K562 (cell line): Measurements from ENCODE around the gene ALG10. TPM values are rescaled to one million over a fixed set of nuclear protein-coding genes. Genes with fewer than 3 reads are reported as not detected.

Experiments
- ELF2 ChIP-seq: fragments of 250-450 bp; sonication (Bioruptor Pico); IDR thresholded peaks from 2 replicates; pipeline ENCODE4 v1.5.0; 2021; ENCODE audit warnings: mild to moderate bottlenecking
- MYNN ChIP-seq, 2 experiments: sonication (generic); formaldehyde crosslinking in 1 of 2; IDR thresholded peaks; 2 replicates each; pipeline versions ENCODE4 v1.5.0 to v1.6.1; 2016 to 2020; ENCODE audit warnings: antibody characterized with exemption in 1 of 2, missing genetic modification reagents in 1 of 2
- POLR2AphosphoS2 ChIP-seq: IDR thresholded peaks from 2 replicates; pipeline ENCODE4 v1.6.1; 2012; ENCODE audit warnings: low read length, improper control_type of control experiment
- RBBP5 ChIP-seq: fragments of 200-600 bp; sonication (generic); IDR thresholded peaks from 2 replicates; pipeline ENCODE4 v1.6.1; 2012; ENCODE audit warnings: borderline replicate concordance, mild to moderate bottlenecking, low read length, control low read depth, inconsistent platforms; ENCODE audit not compliant: insufficient read depth, poor library complexity, severe bottlenecking
- STAG1 ChIP-seq: sonication (generic); formaldehyde crosslinking; IDR thresholded peaks from 2 replicates; pipeline ENCODE4 v1.5.0; 2020; ENCODE audit warnings: missing genetic modification reagents, borderline replicate concordance
- ZNF699 ChIP-seq: fragments of 250-450 bp; sonication (Bioruptor Pico); IDR thresholded peaks from 2 replicates; pipeline ENCODE4 v1.8.0; 2021; ENCODE audit warnings: mild to moderate bottlenecking, moderate library complexity; ENCODE audit not compliant: insufficient replicate concordance
- polyA plus RNA-seq, 8 experiments: library from polyadenylated mRNA; depleted of rRNA in 4 of 8; stranded (reverse) in 5 of 8; unstranded in 3 of 8; fragments of >200 nt; fragmentation: Nextera tagmentation in 2 of 8; fragmentation: Illumina TruSeq in 1 of 8; extraction: Ambion mirVana in 2 of 8; extraction: Trizol in 1 of 8; gene quantifications; 2 replicates each; pipeline versions ENCODE4 v1.2.1 to v1.2.3, GENCODE V29; 2011 to 2014; ENCODE audit warnings: inconsistent platforms in 1 of 8, missing spikeins in 1 of 8
- total RNA-seq, 7 experiments: library from RNA; depleted of rRNA in 6 of 7; stranded (reverse); fragments of >200 nt in 6 of 7; fragmentation: Illumina TruSeq in 2 of 7; extraction: Trizol in 2 of 7; gene quantifications; 2 replicates each; pipeline versions ENCODE4 v1.2.1 to v1.2.3, GENCODE V29; 2011 to 2021; ENCODE audit warnings: low replicate concordance in 1 of 7
- TF ChIP-seq, protein P1 (sequence below): fragments of 450-650 bp; IDR thresholded peaks from 2 replicates; pipeline ENCODE4 v1.6.1; 2016; ENCODE audit warnings: mild to moderate bottlenecking, moderate library complexity

ALG10 gene
- total and polyA plus RNA-seq, 9 of the 15 experiments (the other 6 are each of a cell fraction or from before 2014, with no cell fraction given), result 2.4 to 14.7 (median 6.4) TPM

DNA sequence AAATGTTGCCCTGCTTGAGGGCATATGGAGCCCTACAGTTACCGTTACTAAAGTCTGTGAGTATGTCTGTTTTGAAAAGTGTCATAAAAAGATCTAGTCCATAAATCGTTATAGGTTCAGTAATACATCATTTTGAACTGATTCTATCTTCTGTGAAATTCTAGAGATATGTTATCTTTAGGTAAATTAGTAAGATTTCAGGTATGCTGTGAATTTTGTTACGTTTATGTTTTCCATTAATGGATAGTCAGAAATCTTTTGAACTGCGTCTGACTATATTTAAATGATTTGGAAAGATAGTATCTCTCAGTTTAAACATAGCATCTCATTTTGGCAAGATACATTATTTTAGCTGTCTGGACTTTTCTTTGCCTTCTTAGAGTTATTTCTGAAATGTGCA, 8.3 kb downstream of the ALG10 start (continued):
- TF ChIP-seq, protein P1, sequence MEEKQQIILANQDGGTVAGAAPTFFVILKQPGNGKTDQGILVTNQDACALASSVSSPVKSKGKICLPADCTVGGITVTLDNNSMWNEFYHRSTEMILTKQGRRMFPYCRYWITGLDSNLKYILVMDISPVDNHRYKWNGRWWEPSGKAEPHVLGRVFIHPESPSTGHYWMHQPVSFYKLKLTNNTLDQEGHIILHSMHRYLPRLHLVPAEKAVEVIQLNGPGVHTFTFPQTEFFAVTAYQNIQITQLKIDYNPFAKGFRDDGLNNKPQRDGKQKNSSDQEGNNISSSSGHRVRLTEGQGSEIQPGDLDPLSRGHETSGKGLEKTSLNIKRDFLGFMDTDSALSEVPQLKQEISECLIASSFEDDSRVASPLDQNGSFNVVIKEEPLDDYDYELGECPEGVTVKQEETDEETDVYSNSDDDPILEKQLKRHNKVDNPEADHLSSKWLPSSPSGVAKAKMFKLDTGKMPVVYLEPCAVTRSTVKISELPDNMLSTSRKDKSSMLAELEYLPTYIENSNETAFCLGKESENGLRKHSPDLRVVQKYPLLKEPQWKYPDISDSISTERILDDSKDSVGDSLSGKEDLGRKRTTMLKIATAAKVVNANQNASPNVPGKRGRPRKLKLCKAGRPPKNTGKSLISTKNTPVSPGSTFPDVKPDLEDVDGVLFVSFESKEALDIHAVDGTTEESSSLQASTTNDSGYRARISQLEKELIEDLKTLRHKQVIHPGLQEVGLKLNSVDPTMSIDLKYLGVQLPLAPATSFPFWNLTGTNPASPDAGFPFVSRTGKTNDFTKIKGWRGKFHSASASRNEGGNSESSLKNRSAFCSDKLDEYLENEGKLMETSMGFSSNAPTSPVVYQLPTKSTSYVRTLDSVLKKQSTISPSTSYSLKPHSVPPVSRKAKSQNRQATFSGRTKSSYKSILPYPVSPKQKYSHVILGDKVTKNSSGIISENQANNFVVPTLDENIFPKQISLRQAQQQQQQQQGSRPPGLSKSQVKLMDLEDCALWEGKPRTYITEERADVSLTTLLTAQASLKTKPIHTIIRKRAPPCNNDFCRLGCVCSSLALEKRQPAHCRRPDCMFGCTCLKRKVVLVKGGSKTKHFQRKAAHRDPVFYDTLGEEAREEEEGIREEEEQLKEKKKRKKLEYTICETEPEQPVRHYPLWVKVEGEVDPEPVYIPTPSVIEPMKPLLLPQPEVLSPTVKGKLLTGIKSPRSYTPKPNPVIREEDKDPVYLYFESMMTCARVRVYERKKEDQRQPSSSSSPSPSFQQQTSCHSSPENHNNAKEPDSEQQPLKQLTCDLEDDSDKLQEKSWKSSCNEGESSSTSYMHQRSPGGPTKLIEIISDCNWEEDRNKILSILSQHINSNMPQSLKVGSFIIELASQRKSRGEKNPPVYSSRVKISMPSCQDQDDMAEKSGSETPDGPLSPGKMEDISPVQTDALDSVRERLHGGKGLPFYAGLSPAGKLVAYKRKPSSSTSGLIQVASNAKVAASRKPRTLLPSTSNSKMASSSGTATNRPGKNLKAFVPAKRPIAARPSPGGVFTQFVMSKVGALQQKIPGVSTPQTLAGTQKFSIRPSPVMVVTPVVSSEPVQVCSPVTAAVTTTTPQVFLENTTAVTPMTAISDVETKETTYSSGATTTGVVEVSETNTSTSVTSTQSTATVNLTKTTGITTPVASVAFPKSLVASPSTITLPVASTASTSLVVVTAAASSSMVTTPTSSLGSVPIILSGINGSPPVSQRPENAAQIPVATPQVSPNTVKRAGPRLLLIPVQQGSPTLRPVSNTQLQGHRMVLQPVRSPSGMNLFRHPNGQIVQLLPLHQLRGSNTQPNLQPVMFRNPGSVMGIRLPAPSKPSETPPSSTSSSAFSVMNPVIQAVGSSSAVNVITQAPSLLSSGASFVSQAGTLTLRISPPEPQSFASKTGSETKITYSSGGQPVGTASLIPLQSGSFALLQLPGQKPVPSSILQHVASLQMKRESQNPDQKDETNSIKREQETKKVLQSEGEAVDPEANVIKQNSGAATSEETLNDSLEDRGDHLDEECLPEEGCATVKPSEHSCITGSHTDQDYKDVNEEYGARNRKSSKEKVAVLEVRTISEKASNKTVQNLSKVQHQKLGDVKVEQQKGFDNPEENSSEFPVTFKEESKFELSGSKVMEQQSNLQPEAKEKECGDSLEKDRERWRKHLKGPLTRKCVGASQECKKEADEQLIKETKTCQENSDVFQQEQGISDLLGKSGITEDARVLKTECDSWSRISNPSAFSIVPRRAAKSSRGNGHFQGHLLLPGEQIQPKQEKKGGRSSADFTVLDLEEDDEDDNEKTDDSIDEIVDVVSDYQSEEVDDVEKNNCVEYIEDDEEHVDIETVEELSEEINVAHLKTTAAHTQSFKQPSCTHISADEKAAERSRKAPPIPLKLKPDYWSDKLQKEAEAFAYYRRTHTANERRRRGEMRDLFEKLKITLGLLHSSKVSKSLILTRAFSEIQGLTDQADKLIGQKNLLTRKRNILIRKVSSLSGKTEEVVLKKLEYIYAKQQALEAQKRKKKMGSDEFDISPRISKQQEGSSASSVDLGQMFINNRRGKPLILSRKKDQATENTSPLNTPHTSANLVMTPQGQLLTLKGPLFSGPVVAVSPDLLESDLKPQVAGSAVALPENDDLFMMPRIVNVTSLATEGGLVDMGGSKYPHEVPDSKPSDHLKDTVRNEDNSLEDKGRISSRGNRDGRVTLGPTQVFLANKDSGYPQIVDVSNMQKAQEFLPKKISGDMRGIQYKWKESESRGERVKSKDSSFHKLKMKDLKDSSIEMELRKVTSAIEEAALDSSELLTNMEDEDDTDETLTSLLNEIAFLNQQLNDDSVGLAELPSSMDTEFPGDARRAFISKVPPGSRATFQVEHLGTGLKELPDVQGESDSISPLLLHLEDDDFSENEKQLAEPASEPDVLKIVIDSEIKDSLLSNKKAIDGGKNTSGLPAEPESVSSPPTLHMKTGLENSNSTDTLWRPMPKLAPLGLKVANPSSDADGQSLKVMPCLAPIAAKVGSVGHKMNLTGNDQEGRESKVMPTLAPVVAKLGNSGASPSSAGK, result no peak
- TF ChIP-seq STAG1 (CRISPR knock-in tag) (no peak), RBBP5 (no peak), MYNN (IDR thresholded peaks at IDR 0.05) (no peak), MYNN (CRISPR knock-in tag; IDR thresholded peaks at IDR 0.05) (no peak), ELF2 (CRISPR knock-in tag) (no peak), ZNF699 (CRISPR knock-in tag) (no peak), POLR2AphosphoS2 (no peak)
